NB4 (cell line): Measurements from ENCODE around the gene ARSB.

Experiments used
- POLR2A ChIP-seq: IDR thresholded peaks from 2 replicates; pipeline ENCODE4 v1.6.1; 2011; ENCODE audit warnings: mild to moderate bottlenecking; ENCODE audit not compliant: insufficient read length; ENCODE audit errors: extremely low read depth
- TF ChIP-seq, protein P1 (sequence below): IDR thresholded peaks from one replicate; pipeline ENCODE4 v1.5.1; 2012; ENCODE audit warnings: low read depth, low read length

DNA sequence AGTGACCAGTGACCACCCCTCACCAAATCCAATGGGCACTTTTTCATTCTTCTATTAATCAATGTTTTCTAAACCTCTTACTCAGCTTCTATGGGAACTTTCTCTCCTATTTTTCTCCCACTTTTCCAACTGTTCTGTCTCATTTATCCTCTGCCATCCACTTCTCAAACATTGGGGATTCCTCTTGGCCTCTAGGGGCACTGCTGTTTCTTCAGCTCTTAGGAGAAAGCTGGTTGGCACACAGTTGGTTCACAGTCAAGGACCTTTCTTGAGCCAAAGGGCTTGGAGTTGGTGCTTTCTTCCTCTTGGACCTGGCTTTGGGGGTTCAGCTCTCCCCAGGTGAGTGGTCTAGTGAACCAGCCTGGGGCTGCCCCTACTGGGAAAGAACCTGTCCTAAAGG is 224.3 kb downstream of the ARSB start:
- TF ChIP-seq, protein P1, sequence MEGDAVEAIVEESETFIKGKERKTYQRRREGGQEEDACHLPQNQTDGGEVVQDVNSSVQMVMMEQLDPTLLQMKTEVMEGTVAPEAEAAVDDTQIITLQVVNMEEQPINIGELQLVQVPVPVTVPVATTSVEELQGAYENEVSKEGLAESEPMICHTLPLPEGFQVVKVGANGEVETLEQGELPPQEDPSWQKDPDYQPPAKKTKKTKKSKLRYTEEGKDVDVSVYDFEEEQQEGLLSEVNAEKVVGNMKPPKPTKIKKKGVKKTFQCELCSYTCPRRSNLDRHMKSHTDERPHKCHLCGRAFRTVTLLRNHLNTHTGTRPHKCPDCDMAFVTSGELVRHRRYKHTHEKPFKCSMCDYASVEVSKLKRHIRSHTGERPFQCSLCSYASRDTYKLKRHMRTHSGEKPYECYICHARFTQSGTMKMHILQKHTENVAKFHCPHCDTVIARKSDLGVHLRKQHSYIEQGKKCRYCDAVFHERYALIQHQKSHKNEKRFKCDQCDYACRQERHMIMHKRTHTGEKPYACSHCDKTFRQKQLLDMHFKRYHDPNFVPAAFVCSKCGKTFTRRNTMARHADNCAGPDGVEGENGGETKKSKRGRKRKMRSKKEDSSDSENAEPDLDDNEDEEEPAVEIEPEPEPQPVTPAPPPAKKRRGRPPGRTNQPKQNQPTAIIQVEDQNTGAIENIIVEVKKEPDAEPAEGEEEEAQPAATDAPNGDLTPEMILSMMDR = peak; percentile 22
- no peak for TF ChIP-seq POLR2A
